Measurements from ENCODE around the gene NME3.

Gene NME3

GRCh38 chr16:1721372-1721771, 50.0 kb downstream of the NME3 start:
- DNase-seq = no peak

All from fibroblast of upper back skin (primary cell).